Gastroesophageal sphincter (tissue), 3 donors: ENCODE data around the gene ALK.

Source experiments
- EP300 ChIP-seq: sonication (generic); formaldehyde crosslinking; IDR thresholded peaks from one replicate; pipeline ENCODE4 v1.6.1; 2017; ENCODE audit warnings: antibody characterized with exemption, mild to moderate bottlenecking
- TF ChIP-seq, protein P1 (sequence below), 4 experiments: fragments of 200-600 bp in 2 of 4; fragments of 450-650 bp in 2 of 4; sonication (generic) in 1 of 4; IDR thresholded peaks; one replicate each; pipeline ENCODE4 v1.5.1; 2017 to 2019; ENCODE audit warnings: antibody characterized with exemption in 4 of 4, mild to moderate bottlenecking in 2 of 4, moderate library complexity in 2 of 4

GRCh38 chr2:29694741-29695140 lies 226.6 kb downstream of the ALK start:
- no peak for TF ChIP-seq EP300
- TF ChIP-seq, protein P1, sequence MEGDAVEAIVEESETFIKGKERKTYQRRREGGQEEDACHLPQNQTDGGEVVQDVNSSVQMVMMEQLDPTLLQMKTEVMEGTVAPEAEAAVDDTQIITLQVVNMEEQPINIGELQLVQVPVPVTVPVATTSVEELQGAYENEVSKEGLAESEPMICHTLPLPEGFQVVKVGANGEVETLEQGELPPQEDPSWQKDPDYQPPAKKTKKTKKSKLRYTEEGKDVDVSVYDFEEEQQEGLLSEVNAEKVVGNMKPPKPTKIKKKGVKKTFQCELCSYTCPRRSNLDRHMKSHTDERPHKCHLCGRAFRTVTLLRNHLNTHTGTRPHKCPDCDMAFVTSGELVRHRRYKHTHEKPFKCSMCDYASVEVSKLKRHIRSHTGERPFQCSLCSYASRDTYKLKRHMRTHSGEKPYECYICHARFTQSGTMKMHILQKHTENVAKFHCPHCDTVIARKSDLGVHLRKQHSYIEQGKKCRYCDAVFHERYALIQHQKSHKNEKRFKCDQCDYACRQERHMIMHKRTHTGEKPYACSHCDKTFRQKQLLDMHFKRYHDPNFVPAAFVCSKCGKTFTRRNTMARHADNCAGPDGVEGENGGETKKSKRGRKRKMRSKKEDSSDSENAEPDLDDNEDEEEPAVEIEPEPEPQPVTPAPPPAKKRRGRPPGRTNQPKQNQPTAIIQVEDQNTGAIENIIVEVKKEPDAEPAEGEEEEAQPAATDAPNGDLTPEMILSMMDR (IDR thresholded peaks at IDR 0.05), result no peak
